K562 (cell line): Measurements from ENCODE around the gene GLTP. TPM values are rescaled to one million over a fixed set of nuclear protein-coding genes. Genes with fewer than 3 reads are reported as not detected.
A peak's percentile ranks its signal among the peaks of the same experiment; 100 is the strongest.

Experiments
- CBX3 ChIP-seq, 2 experiments: IDR thresholded peaks; 1 replicate in 1 of 2; 2 replicates in 1 of 2; pipeline ENCODE4 v1.6.1; 2012; ENCODE audit warnings: inconsistent platforms in 2 of 2, low read length in 2 of 2, borderline replicate concordance in 1 of 2, control low read depth in 1 of 2
- DACH1 ChIP-seq: fragments of 450-650 bp; IDR thresholded peaks from 2 replicates; pipeline ENCODE4 v1.6.1; 2018; ENCODE audit not compliant: partially characterized antibody
- ESRRA ChIP-seq: fragments of 450-650 bp; IDR thresholded peaks from 2 replicates; pipeline ENCODE4 v1.6.1; 2014; ENCODE audit warnings: low read depth, mild to moderate bottlenecking, moderate library complexity, borderline replicate concordance
- FOSL1 ChIP-seq: fragments of 200-800 bp; sonication (Bioruptor generic); conservative IDR thresholded peaks from 2 replicates; pipeline ENCODE4 v1.6.1; 2016; ENCODE audit warnings: missing genetic modification characterization, missing compliant biosample characterization
- ILK ChIP-seq: fragments of 450-650 bp; IDR thresholded peaks from 2 replicates; pipeline ENCODE4 v1.6.1; 2016; ENCODE audit warnings: missing genetic modification characterization, low read depth, mild to moderate bottlenecking, missing compliant biosample characterization, moderate library complexity, borderline replicate concordance
- MAFG ChIP-seq: fragments of 450-650 bp; conservative IDR thresholded peaks from 2 replicates; pipeline ENCODE4 v1.6.1; 2016; ENCODE audit warnings: missing genetic modification characterization, missing compliant biosample characterization
- MAZ ChIP-seq, 2 experiments: fragments of 450-650 bp in 1 of 2; sonication (generic) in 1 of 2; formaldehyde crosslinking; IDR thresholded peaks in 1 of 2; conservative IDR thresholded peaks in 1 of 2; 2 replicates each; pipeline versions ENCODE4 v1.4.0 to v1.5.0; 2020; ENCODE audit warnings: mild to moderate bottlenecking in 1 of 2, missing genetic modification reagents in 1 of 2
- PML ChIP-seq: IDR thresholded peaks from 2 replicates; pipeline ENCODE4 v1.6.1; 2012; ENCODE audit warnings: low read length, inconsistent platforms
- SLC30A9 ChIP-seq: fragments of 250-450 bp; sonication (Bioruptor Pico); IDR thresholded peaks from 2 replicates; pipeline ENCODE4 v1.8.0; 2022; ENCODE audit warnings: mild to moderate bottlenecking, moderate library complexity
- SP1 ChIP-seq: sonication (generic); formaldehyde crosslinking; IDR thresholded peaks from 2 replicates; pipeline ENCODE4 v1.8.1; 2022; ENCODE audit warnings: mild to moderate bottlenecking, missing genetic modification reagents
- ZNF586 ChIP-seq: fragments of 450-650 bp; formaldehyde crosslinking; conservative IDR thresholded peaks from 2 replicates; pipeline ENCODE4 v1.4.0; 2020; ENCODE audit warnings: mild to moderate bottlenecking, moderate library complexity
- ZNF780A ChIP-seq: fragments of 250-450 bp; sonication (Bioruptor Pico); IDR thresholded peaks from 2 replicates; pipeline ENCODE4 v1.5.0; 2021; ENCODE audit warnings: mild to moderate bottlenecking
- polyA plus RNA-seq, 8 experiments: library from polyadenylated mRNA; depleted of rRNA in 4 of 8; stranded (reverse) in 5 of 8; unstranded in 3 of 8; fragments of >200 nt; fragmentation: Nextera tagmentation in 2 of 8; fragmentation: Illumina TruSeq in 1 of 8; extraction: Ambion mirVana in 2 of 8; extraction: Trizol in 1 of 8; gene quantifications; 2 replicates each; pipeline versions ENCODE4 v1.2.1 to v1.2.3, GENCODE V29; 2011 to 2014; ENCODE audit warnings: inconsistent platforms in 1 of 8, missing spikeins in 1 of 8
- total RNA-seq, 7 experiments: library from RNA; depleted of rRNA in 6 of 7; stranded (reverse); fragments of >200 nt in 6 of 7; fragmentation: Illumina TruSeq in 2 of 7; extraction: Trizol in 2 of 7; gene quantifications; 2 replicates each; pipeline versions ENCODE4 v1.2.1 to v1.2.3, GENCODE V29; 2011 to 2021; ENCODE audit warnings: low replicate concordance in 1 of 7
- TF ChIP-seq, protein P1 (sequence below): fragments of 200-400 bp; formaldehyde crosslinking; IDR thresholded peaks from 2 replicates; pipeline ENCODE4 v1.6.1; 2017; ENCODE audit warnings: mild to moderate bottlenecking, low read depth, low read length, moderate library complexity
- TF ChIP-seq, protein P2 (sequence below): sonication (generic); formaldehyde crosslinking; IDR thresholded peaks from 2 replicates; pipeline ENCODE4 v1.8.0; 2022; ENCODE audit warnings: mild to moderate bottlenecking, missing genetic modification reagents, borderline replicate concordance
- TF ChIP-seq, protein P3 (sequence below): sonication (generic); formaldehyde crosslinking; IDR thresholded peaks from 2 replicates; pipeline ENCODE4 v1.4.0; 2020; ENCODE audit warnings: mild to moderate bottlenecking, missing genetic modification reagents
- TF ChIP-seq, protein P4 (sequence below): fragments of 250-450 bp; sonication (Bioruptor Pico); IDR thresholded peaks from 2 replicates; pipeline ENCODE4 v1.5.0; 2022; ENCODE audit warnings: mild to moderate bottlenecking
- TF ChIP-seq, protein P5 (sequence below), 3 experiments: IDR thresholded peaks in 2 of 3; conservative IDR thresholded peaks in 1 of 3; 2 replicates each; pipeline ENCODE4 v1.5.1; 2011 to 2012; ENCODE audit warnings: low read length in 3 of 3, mild to moderate bottlenecking in 3 of 3, control low read depth in 2 of 3, improper control_type of control experiment in 1 of 3, inconsistent platforms in 1 of 3, low read depth in 1 of 3, mixed read lengths in 1 of 3, moderate library complexity in 1 of 3; ENCODE audit not compliant: insufficient read depth in 2 of 3

GLTP gene
- total and polyA plus RNA-seq, 9 of the 15 experiments (the other 6 are each of a cell fraction or from before 2014, with no cell fraction given), result 4.4 to 8.3 (median 6.1) TPM

DNA sequence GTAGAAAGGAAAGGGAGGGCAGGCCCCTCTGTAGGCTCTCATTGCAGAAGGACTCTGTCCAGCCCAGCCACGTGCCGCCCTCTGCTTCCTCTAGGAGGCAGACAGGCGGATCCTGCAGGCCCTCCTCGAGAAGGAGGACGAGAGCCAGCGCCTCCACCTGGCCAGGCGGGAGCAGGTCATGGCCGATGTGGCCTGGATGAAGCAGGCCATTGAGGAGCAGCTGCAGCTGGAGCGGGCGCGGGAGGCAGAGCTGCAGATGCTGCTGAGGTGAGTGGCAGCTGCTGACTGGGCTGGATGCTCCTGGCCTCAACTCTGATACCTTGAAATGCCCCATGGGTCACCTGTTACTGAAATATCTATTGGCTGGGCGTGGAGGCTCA lies 30.6 kb upstream of the GLTP start (continued):
- TF ChIP-seq, protein P1, sequence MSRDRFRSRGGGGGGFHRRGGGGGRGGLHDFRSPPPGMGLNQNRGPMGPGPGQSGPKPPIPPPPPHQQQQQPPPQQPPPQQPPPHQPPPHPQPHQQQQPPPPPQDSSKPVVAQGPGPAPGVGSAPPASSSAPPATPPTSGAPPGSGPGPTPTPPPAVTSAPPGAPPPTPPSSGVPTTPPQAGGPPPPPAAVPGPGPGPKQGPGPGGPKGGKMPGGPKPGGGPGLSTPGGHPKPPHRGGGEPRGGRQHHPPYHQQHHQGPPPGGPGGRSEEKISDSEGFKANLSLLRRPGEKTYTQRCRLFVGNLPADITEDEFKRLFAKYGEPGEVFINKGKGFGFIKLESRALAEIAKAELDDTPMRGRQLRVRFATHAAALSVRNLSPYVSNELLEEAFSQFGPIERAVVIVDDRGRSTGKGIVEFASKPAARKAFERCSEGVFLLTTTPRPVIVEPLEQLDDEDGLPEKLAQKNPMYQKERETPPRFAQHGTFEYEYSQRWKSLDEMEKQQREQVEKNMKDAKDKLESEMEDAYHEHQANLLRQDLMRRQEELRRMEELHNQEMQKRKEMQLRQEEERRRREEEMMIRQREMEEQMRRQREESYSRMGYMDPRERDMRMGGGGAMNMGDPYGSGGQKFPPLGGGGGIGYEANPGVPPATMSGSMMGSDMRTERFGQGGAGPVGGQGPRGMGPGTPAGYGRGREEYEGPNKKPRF, result no peak
- TF ChIP-seq PML (no peak), SLC30A9 (CRISPR knock-in tag) (no peak), SP1 (no peak), ZNF586 (CRISPR knock-in tag) (no peak), ILK (tag) (no peak), MAZ (CRISPR knock-in tag; conservative IDR thresholded peaks at IDR 0.05 in 1 of 2, IDR thresholded peaks at IDR 0.05 in 1 of 2) (peak in 1 of 2 experiments; percentile 32; a peak in 1 of 4 replicates), FOSL1 (no peak), ZNF780A (no peak), CBX3 (IDR thresholded peaks at IDR 0.05; ENCODE audit: borderline replicate concordance in 1 of 2, low read length in 2 of 2) (peak in 1 of 2 experiments; percentile 73; a peak in 1 of 3 replicates), ESRRA (no peak), DACH1 (no peak), MAFG (tag) (no peak)
- TF ChIP-seq, protein P2, sequence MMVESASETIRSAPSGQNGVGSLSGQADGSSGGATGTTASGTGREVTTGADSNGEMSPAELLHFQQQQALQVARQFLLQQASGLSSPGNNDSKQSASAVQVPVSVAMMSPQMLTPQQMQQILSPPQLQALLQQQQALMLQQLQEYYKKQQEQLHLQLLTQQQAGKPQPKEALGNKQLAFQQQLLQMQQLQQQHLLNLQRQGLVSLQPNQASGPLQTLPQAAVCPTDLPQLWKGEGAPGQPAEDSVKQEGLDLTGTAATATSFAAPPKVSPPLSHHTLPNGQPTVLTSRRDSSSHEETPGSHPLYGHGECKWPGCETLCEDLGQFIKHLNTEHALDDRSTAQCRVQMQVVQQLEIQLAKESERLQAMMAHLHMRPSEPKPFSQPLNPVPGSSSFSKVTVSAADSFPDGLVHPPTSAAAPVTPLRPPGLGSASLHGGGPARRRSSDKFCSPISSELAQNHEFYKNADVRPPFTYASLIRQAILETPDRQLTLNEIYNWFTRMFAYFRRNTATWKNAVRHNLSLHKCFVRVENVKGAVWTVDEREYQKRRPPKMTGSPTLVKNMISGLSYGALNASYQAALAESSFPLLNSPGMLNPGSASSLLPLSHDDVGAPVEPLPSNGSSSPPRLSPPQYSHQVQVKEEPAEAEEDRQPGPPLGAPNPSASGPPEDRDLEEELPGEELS (CRISPR knock-in tag), result no peak
- TF ChIP-seq, protein P3, sequence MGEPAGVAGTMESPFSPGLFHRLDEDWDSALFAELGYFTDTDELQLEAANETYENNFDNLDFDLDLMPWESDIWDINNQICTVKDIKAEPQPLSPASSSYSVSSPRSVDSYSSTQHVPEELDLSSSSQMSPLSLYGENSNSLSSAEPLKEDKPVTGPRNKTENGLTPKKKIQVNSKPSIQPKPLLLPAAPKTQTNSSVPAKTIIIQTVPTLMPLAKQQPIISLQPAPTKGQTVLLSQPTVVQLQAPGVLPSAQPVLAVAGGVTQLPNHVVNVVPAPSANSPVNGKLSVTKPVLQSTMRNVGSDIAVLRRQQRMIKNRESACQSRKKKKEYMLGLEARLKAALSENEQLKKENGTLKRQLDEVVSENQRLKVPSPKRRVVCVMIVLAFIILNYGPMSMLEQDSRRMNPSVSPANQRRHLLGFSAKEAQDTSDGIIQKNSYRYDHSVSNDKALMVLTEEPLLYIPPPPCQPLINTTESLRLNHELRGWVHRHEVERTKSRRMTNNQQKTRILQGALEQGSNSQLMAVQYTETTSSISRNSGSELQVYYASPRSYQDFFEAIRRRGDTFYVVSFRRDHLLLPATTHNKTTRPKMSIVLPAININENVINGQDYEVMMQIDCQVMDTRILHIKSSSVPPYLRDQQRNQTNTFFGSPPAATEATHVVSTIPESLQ (CRISPR knock-in tag), result no peak
- TF ChIP-seq, protein P4, sequence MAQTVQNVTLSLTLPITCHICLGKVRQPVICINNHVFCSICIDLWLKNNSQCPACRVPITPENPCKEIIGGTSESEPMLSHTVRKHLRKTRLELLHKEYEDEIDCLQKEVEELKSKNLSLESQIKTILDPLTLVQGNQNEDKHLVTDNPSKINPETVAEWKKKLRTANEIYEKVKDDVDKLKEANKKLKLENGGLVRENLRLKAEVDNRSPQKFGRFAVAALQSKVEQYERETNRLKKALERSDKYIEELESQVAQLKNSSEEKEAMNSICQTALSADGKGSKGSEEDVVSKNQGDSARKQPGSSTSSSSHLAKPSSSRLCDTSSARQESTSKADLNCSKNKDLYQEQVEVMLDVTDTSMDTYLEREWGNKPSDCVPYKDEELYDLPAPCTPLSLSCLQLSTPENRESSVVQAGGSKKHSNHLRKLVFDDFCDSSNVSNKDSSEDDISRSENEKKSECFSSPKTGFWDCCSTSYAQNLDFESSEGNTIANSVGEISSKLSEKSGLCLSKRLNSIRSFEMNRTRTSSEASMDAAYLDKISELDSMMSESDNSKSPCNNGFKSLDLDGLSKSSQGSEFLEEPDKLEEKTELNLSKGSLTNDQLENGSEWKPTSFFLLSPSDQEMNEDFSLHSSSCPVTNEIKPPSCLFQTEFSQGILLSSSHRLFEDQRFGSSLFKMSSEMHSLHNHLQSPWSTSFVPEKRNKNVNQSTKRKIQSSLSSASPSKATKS (CRISPR knock-in tag), result no peak
- TF ChIP-seq, protein P5, sequence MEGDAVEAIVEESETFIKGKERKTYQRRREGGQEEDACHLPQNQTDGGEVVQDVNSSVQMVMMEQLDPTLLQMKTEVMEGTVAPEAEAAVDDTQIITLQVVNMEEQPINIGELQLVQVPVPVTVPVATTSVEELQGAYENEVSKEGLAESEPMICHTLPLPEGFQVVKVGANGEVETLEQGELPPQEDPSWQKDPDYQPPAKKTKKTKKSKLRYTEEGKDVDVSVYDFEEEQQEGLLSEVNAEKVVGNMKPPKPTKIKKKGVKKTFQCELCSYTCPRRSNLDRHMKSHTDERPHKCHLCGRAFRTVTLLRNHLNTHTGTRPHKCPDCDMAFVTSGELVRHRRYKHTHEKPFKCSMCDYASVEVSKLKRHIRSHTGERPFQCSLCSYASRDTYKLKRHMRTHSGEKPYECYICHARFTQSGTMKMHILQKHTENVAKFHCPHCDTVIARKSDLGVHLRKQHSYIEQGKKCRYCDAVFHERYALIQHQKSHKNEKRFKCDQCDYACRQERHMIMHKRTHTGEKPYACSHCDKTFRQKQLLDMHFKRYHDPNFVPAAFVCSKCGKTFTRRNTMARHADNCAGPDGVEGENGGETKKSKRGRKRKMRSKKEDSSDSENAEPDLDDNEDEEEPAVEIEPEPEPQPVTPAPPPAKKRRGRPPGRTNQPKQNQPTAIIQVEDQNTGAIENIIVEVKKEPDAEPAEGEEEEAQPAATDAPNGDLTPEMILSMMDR (IDR thresholded peaks at IDR 0.05 in 2 of 3, conservative IDR thresholded peaks at IDR 0.05 in 1 of 3; ENCODE audit: insufficient read depth in 2 of 3, low read depth in 1 of 3, low read length in 3 of 3), result peak; percentile 86 to 100 (median 98)
